Activated T-cell treated with anti-CD3 and anti-CD28 coated beads for 4 hours (primary cell): ENCODE results near the gene CSNK1E.

Experiments
- DNase-seq: peaks from one replicate; pipeline ENCODE4 v3.0.0-alpha.2; 2020

The CSNK1E gene

GRCh38 chr22:38305471-38306448 lies 11.5 kb downstream of the CSNK1E start:
- peak; percentile 12 for DNase-seq

- DNase-seq: no peak
Observed at GRCh38 chr22:38304526-38304925, 12.7 kb downstream of the CSNK1E start.

GRCh38 chr22:38303974-38304373 lies 13.3 kb downstream of the CSNK1E start:
- no peak for DNase-seq

DNA sequence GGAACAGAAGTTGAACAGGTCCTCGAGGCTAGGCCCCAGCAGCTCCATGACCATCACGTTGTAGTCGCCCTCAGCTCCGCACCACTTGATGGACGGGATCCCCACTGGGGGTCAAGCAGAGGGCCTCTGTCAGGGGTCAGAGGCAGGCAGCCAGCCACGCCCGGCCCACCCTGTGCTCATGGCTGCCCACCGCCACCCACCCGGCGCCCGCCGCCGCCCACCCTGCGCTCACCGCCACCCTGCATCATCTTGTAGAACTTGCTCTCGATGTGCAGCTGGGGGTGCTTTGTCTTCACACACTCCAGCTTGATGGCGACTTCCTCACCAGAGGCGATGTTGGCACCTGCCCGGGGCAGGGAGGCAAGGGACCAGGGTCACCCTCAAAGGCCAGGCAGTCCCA lies 14.3 kb downstream of the CSNK1E start:
- DNase-seq: no peak

DNA sequence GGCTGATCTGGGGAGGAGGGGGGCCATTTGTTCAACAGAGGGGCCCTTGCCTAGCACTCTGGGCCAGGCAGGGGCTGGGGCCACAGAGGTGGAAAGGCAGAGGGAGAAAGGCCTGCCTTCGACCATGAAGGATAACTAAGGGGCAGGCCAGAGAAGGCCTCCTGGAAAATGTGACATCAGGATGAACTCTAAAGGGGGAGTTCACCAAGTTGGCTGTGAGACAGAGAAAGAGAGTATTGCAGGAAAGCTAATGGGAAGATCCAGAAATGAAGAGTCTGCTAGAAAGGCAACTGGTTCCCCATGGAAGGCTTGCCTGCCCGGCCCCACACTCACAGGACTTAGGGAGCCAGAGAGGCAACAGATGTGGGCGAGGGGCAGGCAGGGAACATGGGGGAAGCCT lies 16.3 kb downstream of the CSNK1E start:
- no peak for DNase-seq

GRCh38 chr22:38300197-38300945 lies 16.9 kb downstream of the CSNK1E start:
- no peak for DNase-seq

GRCh38 chr22:38299770-38300102 lies 17.5 kb downstream of the CSNK1E start:
- DNase-seq: no peak

DNA sequence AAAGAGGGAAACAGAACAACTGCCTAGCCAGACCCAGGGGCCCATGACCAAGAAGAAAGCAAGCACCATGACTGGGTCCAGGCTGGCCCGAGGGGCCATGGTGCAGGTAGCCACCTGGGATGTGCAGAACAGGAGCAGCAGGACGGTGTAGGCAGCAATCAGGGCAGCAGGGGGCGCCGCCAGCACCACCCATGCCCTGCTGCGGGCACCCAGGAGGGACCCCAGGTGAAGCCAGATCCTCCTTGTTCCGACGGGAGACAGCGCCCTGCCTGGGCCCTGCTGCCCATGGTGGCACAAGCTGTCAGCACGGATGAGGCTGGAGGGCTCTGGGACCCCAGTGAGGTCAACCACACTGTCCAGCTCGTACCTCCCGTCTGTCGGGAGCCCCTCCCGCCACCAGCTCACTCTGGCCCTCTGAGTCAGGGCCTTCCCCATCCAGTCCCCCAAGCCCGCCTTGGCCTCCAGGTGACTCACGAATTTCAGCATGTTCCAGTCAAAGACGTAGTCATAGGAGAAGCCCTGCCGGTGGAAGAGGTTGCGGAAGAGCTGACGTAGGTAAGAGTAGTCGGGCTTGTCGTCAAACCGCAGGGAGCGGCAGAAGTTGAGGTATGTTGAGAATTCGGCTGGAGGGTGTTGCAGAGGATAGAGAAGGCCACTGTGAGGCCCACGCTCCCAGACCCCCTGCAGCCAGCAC lies 18.8 kb downstream of the CSNK1E start:
- peak; percentile 27 for DNase-seq

- DNase-seq: no peak
Observed at GRCh38 chr22:38296372-38296771, 20.9 kb downstream of the CSNK1E start.

- DNase-seq: no peak
Observed at GRCh38 chr22:38295863-38296262, 21.4 kb downstream of the CSNK1E start.

DNA sequence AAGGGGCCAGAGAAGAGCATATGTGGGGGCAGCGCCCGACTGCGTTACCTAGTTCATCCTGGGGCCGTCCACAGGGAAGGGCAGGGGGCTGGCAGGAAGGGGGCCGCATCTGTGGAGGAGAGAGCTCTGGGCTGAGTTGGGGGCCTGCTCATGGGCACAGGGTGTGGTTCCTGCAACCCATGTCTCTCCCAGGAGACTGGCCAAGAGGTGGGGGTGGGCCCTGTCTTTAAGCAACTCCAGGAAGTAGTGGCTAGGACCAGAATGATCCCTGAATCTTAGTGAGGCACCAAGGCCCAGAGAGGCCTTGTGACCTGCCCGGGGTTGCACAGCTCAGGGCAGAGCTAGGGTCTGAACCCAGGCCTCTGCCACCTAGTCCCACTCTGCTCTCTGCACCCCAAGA lies 21.9 kb downstream of the CSNK1E start:
- DNase-seq: no peak

- DNase-seq: no peak
Observed at GRCh38 chr22:38294193-38294592, 23.0 kb downstream of the CSNK1E start.

- no peak for DNase-seq
Observed at GRCh38 chr22:38292694-38293093, 24.5 kb downstream of the CSNK1E start.

- DNase-seq: no peak
Observed at GRCh38 chr22:38291201-38291777, 25.9 kb downstream of the CSNK1E start.

GRCh38 chr22:38290347-38290746 lies 26.9 kb downstream of the CSNK1E start:
- no peak for DNase-seq

DNA sequence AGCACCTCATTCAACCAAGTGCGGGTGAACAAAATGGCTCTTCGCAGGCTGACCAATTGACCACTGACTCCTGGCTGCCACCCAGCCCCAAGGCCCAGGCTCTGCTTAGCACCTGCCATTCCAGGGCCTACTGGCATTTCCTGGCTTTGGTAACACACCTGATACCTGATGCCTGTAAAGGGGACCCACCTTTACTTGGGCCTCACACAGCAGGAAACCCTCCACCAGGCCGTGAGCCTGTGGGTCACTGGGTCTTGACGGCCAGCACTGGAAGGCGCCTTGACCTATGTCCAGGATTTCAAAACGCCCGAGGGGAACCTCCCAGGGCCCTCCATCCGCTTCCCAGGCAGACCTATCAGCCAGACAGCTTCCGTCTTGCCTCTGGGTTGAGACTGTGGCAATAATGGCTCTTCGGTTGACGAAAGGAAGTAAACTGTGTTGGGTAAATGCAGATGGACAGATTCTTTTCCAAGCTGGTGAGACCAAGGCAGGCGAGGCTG lies 27.6 kb downstream of the CSNK1E start:
- no peak for DNase-seq

GRCh38 chr22:38286915-38287669 lies 30.1 kb downstream of the CSNK1E start:
- DNase-seq: no peak

DNA sequence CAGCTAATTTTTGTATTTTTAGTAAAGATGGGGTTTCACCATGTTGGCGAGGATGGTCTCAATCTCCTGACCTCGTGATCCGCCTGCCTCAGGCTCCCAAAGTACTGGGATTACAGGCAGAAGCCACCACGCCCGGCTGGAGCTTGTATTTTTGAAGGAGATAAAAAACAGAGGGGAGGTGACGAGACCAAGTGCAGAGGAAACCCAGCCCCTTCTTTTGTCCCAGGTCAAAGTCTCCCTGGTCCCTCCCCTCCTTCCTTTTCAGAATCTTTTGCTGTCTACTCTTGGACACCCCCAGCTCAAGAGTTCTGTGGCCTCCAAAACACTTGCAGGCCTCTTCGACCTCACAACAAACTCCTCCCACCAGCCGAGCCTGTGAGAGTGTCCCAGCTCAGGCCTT lies 32.2 kb downstream of the CSNK1E start:
- no peak for DNase-seq

DNA sequence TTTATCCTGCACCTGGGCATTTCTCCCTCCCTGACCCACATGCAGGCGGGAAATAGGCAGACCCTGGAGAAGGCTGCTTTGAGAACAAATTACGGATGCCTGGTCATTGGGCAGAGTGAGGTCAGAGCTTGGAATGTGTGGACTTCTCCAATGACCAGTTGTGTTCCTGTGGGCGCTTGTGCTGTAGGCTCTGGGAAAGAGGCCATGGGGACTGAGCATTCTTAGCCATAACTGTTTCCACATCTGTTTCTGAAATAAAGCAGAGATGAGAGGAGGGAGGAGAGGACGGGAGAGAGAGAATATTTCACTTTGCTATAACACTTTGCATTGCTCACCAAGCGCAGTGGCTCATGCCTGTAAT lies 33.2 kb downstream of the CSNK1E start:
- no peak for DNase-seq

DNA sequence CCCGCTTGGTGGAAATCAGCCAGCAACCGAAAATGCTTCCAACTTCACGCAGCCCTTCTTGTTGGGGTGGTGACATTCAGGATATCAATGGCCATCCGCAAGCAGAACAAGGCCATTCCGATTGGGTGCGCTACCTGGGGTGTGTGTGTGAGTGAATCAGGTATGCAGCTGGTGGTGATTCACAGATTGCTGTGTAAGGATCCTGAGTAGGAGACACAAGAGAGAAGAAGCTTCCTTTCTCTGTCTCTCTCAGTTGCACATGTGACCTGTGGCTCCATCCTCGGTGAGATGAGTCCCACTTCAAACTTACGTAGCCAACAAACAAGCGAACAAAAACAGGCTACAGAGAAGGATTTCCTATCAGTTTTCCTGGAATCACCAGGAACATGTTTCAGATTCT lies 34.8 kb downstream of the CSNK1E start:
- no peak for DNase-seq

- DNase-seq: no peak
Observed at GRCh38 chr22:38276166-38276565, 41.1 kb downstream of the CSNK1E start.

- no peak for DNase-seq
Observed at GRCh38 chr22:38273135-38273826, 44.0 kb downstream of the CSNK1E start.
